Central memory CD8-positive, alpha-beta T cell (primary cell): ENCODE measurements around the gene UNC13C.

Source experiments
- ATAC-seq: fragments of 150-1000 bp; cut with Tn5 transposase; replicated peaks from 2 replicates; pipeline ENCODE4 v1.10.0; 2022; ENCODE audit warnings: mild to moderate bottlenecking, moderate FRiP score, moderate number of reproducible peaks; ENCODE audit not compliant: poor library complexity, severe bottlenecking; ENCODE audit errors: extremely low read depth
- DNase-seq, 2 donors: peaks; one replicate each; pipeline ENCODE4 v3.0.0; 2021; ENCODE audit warnings: low spot score in 2 of 2
- H3K27ac Mint-ChIP-seq: one replicate; pipeline ENCODE4 v1.8.0; 2022; ENCODE audit warnings: low read depth, mild to moderate bottlenecking, moderate library complexity, mixed read lengths
- H3K27me3 Mint-ChIP-seq: one replicate; pipeline ENCODE4 v1.8.0; 2022; ENCODE audit warnings: mixed read lengths
- H3K36me3 Mint-ChIP-seq: one replicate; pipeline ENCODE4 v1.8.0; 2022; ENCODE audit warnings: mild to moderate bottlenecking, moderate library complexity, mixed read lengths; ENCODE audit not compliant: insufficient read depth
- H3K4me1 Mint-ChIP-seq: one replicate; pipeline ENCODE4 v1.8.0; 2022; ENCODE audit warnings: mixed read lengths
- H3K4me3 Mint-ChIP-seq: one replicate; pipeline ENCODE4 v1.8.0; 2022; ENCODE audit warnings: mild to moderate bottlenecking, moderate library complexity, mixed read lengths
- H3K9me3 Mint-ChIP-seq: one replicate; pipeline ENCODE4 v1.8.0; 2022; ENCODE audit warnings: mixed read lengths

Gene UNC13C

DNA sequence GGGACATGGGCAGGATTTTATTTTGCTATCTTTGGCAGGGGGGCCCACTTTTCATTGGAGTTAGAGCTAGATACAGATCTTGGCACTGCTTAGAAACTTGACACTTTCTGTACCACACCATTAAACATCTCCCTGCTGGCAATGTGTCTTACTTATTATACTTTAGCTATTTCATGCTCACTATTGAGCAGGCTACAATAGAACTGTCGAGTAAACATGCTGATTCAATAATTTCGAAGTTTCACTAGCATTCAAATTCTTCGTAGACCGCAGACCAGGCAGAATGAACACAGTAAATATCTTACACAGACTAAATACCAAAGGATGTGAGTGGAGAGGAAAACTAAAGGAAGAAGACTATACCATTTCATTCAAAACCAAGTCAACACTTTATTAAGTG, 180.8 kb downstream of the UNC13C start:
- DNase-seq (no peak), ATAC-seq (no peak)
- no peak overlapping the region for H3K27ac Mint-ChIP-seq
- H3K36me3 Mint-ChIP-seq: no peaks in the 10 kb centered on the region
- no peaks in the 10 kb centered on the region for H3K4me1 Mint-ChIP-seq
- H3K27me3 Mint-ChIP-seq: no peaks in the 10 kb centered on the region
- peaks cover 5% of the 10 kb centered on the region for H3K9me3 Mint-ChIP-seq
- no peak overlapping the region for H3K4me3 Mint-ChIP-seq

GRCh38 chr15:54187325-54187724, 209.1 kb downstream of the UNC13C start:
- H3K27me3 Mint-ChIP-seq: no peaks in the 10 kb centered on the region
- H3K9me3 Mint-ChIP-seq: peaks cover 3% of the 10 kb centered on the region
- no peak overlapping the region for H3K27ac Mint-ChIP-seq
- H3K4me3 Mint-ChIP-seq: no peak overlapping the region
- no peak for ATAC-seq
- H3K36me3 Mint-ChIP-seq: no peaks in the 10 kb centered on the region
- no peaks in the 10 kb centered on the region for H3K4me1 Mint-ChIP-seq
- DNase-seq: no peak

GRCh38 chr15:54197995-54198394, 219.8 kb downstream of the UNC13C start:
- ATAC-seq: no peak
- no peak overlapping the region for H3K4me3 Mint-ChIP-seq

GRCh38 chr15:54206586-54207321, 228.5 kb downstream of the UNC13C start:
- H3K36me3 Mint-ChIP-seq: peaks cover 1% of the 10 kb centered on the region
- no peaks in the 10 kb centered on the region for H3K4me1 Mint-ChIP-seq
- DNase-seq (no peak), ATAC-seq (no peak)
- no peaks in the 10 kb centered on the region for H3K27me3 Mint-ChIP-seq
- H3K4me3 Mint-ChIP-seq: no peak overlapping the region
- H3K9me3 Mint-ChIP-seq: peaks cover 8% of the 10 kb centered on the region
- H3K27ac Mint-ChIP-seq: no peak overlapping the region

More at GRCh38 chr15:54197995-54198394, 219.8 kb downstream of the UNC13C start:
- Mint-ChIP-seq H3K27ac (no peak overlapping the region), H3K9me3 (peaks cover 37% of the 10 kb centered on the region), H3K4me1 (no peaks in the 10 kb centered on the region), H3K36me3 (no peaks in the 10 kb centered on the region), H3K27me3 (no peaks in the 10 kb centered on the region)
- DNase-seq: no peak

GRCh38 chr15:54208786-54209185, 230.5 kb downstream of the UNC13C start:
- peaks cover 1% of the 10 kb centered on the region for H3K36me3 Mint-ChIP-seq
- no peak overlapping the region for H3K4me3 Mint-ChIP-seq
- H3K27me3 Mint-ChIP-seq: no peaks in the 10 kb centered on the region
- no peaks in the 10 kb centered on the region for H3K4me1 Mint-ChIP-seq
- no peak for ATAC-seq
- DNase-seq: no peak
- H3K9me3 Mint-ChIP-seq: peaks cover 5% of the 10 kb centered on the region
- no peak overlapping the region for H3K27ac Mint-ChIP-seq

GRCh38 chr15:54212635-54213034, 234.4 kb downstream of the UNC13C start:
- Mint-ChIP-seq H3K9me3 (peaks cover 9% of the 10 kb centered on the region), H3K4me1 (no peaks in the 10 kb centered on the region), H3K4me3 (no peak overlapping the region), H3K27ac (no peak overlapping the region), H3K36me3 (peaks cover 1% of the 10 kb centered on the region), H3K27me3 (no peaks in the 10 kb centered on the region)
- no peak for DNase-seq
- ATAC-seq: no peak

DNA sequence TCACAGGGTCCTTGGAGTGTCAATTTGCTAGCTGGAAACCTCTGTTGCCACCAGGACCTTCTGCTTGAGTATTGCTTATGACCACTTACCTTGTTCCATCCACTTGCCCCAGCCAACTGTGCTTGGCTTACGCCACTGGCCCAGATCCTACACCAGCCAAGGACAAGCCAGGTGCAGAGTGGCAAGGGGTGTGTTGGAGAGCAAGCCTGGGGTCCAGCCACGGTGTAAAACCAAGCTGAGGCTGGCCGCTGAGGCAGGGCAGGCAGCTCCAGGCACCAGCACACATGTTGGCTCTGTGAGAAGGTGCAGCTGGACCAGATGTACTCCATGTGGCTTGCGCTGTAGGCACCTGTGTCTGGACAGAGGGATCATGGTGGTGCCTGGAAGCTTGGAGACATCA, 248.2 kb downstream of the UNC13C start:
- H3K9me3 Mint-ChIP-seq: peaks cover 23% of the 10 kb centered on the region
- H3K27ac Mint-ChIP-seq: no peak overlapping the region
- DNase-seq (no peak), ATAC-seq (no peak)
- H3K4me3 Mint-ChIP-seq: no peak overlapping the region
- no peaks in the 10 kb centered on the region for H3K27me3 Mint-ChIP-seq
- no peaks in the 10 kb centered on the region for H3K36me3 Mint-ChIP-seq
- H3K4me1 Mint-ChIP-seq: no peaks in the 10 kb centered on the region

GRCh38 chr15:54227569-54227968, 249.3 kb downstream of the UNC13C start:
- Mint-ChIP-seq H3K36me3 (no peaks in the 10 kb centered on the region), H3K9me3 (peaks cover 18% of the 10 kb centered on the region), H3K27me3 (no peaks in the 10 kb centered on the region), H3K4me3 (no peak overlapping the region), H3K4me1 (no peaks in the 10 kb centered on the region), H3K27ac (no peak overlapping the region)
- no peak for DNase-seq
- ATAC-seq: no peak

- Mint-ChIP-seq H3K27me3 (no peaks in the 10 kb centered on the region), H3K27ac (no peak overlapping the region), H3K4me3 (no peak overlapping the region), H3K36me3 (no peaks in the 10 kb centered on the region), H3K9me3 (no peaks in the 10 kb centered on the region), H3K4me1 (no peaks in the 10 kb centered on the region)
- ATAC-seq (no peak), DNase-seq (no peak)
Measured at GRCh38 chr15:54250326-54250725, 272.1 kb downstream of the UNC13C start.

- Mint-ChIP-seq H3K4me3 (no peak overlapping the region), H3K27me3 (no peaks in the 10 kb centered on the region), H3K27ac (no peak overlapping the region), H3K36me3 (no peaks in the 10 kb centered on the region), H3K4me1 (no peaks in the 10 kb centered on the region), H3K9me3 (peaks cover 5% of the 10 kb centered on the region)
- ATAC-seq (no peak), DNase-seq (no peak)
Measured at GRCh38 chr15:54256190-54256589, 277.9 kb downstream of the UNC13C start.

GRCh38 chr15:54273928-54274327, 295.7 kb downstream of the UNC13C start:
- H3K27ac Mint-ChIP-seq: no peak overlapping the region
- no peaks in the 10 kb centered on the region for H3K27me3 Mint-ChIP-seq
- DNase-seq: no peak
- H3K4me3 Mint-ChIP-seq: no peak overlapping the region
- H3K9me3 Mint-ChIP-seq: no peaks in the 10 kb centered on the region
- no peaks in the 10 kb centered on the region for H3K4me1 Mint-ChIP-seq
- H3K36me3 Mint-ChIP-seq: no peaks in the 10 kb centered on the region
- ATAC-seq: no peak

DNA sequence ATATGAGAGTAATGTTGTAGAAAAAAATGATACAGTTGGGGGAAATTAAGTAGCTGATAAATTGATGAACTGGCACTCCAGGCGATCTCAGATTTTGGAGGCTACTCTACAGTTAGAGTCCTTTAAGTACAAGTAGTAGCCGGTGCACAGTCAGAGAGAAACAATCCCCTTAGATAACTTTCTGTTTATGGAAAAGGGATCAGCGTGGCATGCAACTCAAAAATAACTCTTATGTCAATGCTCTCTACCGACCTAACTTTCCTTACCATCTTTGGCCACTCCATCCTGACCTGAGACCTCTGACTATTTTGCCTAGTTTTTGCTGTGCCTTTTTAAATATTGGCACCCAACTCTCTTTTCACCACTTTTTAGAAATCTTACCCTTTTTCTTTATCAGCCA, 299.6 kb downstream of the UNC13C start:
- Mint-ChIP-seq H3K27ac (no peak overlapping the region), H3K36me3 (no peaks in the 10 kb centered on the region), H3K9me3 (peaks cover 5% of the 10 kb centered on the region), H3K4me1 (no peaks in the 10 kb centered on the region), H3K4me3 (no peak overlapping the region), H3K27me3 (no peaks in the 10 kb centered on the region)
- no peak for DNase-seq
- ATAC-seq: no peak

- Mint-ChIP-seq H3K27me3 (no peaks in the 10 kb centered on the region), H3K27ac (no peak overlapping the region), H3K4me3 (no peak overlapping the region), H3K9me3 (peaks cover 5% of the 10 kb centered on the region), H3K4me1 (no peaks in the 10 kb centered on the region), H3K36me3 (no peaks in the 10 kb centered on the region)
- DNase-seq (no peak), ATAC-seq (no peak)
Measured at GRCh38 chr15:54280726-54281125, 302.5 kb downstream of the UNC13C start.
